Esophagus squamous epithelium (tissue), 5 donors: Measurements from ENCODE around the gene PSMG1. TPM values are rescaled to one million over a fixed set of nuclear protein-coding genes. Genes with fewer than 3 reads are reported as not detected.
A peak's percentile ranks its signal among the peaks of the same experiment; 100 is the strongest.

ENCODE experiments used
- DNase-seq: peaks from one replicate; lab custom pipeline; 2025; lab: John Stamatoyannopoulos, UW
- H3K27ac ChIP-seq, 4 donors: fragments of 200-600 bp; sonication (generic); one replicate each; pipeline ENCODE4 v1.5.1; 2016 to 2019; ENCODE audit warnings: mild to moderate bottlenecking in 1 of 4
- H3K27me3 ChIP-seq, 4 donors: fragments of 200-600 bp; sonication (generic); 1 replicate in 3 of 4; 2 replicates in 1 of 4; pipeline versions ENCODE4 v1.5.1 to v1.6.0; 2017 to 2021; ENCODE audit warnings: antibody characterized with exemption in 1 of 4
- H3K36me3 ChIP-seq, 3 donors: fragments of 200-600 bp; sonication (generic); one replicate each; pipeline ENCODE4 v1.5.1; 2016 to 2019
- H3K4me1 ChIP-seq, 3 donors: fragments of 200-600 bp; sonication (generic); one replicate each; pipeline ENCODE4 v1.5.1; 2017 to 2019
- H3K4me3 ChIP-seq, 4 donors: fragments of 200-600 bp; sonication (generic); 1 replicate in 3 of 4; 2 replicates in 1 of 4; pipeline ENCODE4 v1.5.1; 2016 to 2019; ENCODE audit warnings: mild to moderate bottlenecking in 2 of 4, moderate library complexity in 1 of 4
- H3K9me3 ChIP-seq, 3 donors: fragments of 200-600 bp; sonication (generic); one replicate each; pipeline ENCODE4 v1.5.1; 2016 to 2019
- CTCF ChIP-seq, 6 experiments: fragments of 450-650 bp in 4 of 6; fragments of 200-600 bp in 2 of 6; sonication (generic) in 2 of 6; IDR thresholded peaks; one replicate each; pipeline ENCODE4 v1.5.1; 2016 to 2019; ENCODE audit warnings: antibody characterized with exemption in 6 of 6, mild to moderate bottlenecking in 4 of 6, moderate library complexity in 4 of 6
- POLR2A ChIP-seq, 4 donors: fragments of 450-650 bp; IDR thresholded peaks; one replicate each; pipeline ENCODE4 v1.6.1; 2017; ENCODE audit warnings: antibody characterized with exemption in 4 of 4, mild to moderate bottlenecking in 4 of 4, moderate library complexity in 3 of 4
- WGBS, 2 donors: methylation state at CpG; one replicate each; pipeline ENCODE4 v1.1.5; 2018; 5-methylcytosine and 5-hydroxymethylcytosine counted together
- intact Hi-C: fragments of 100-400 bp; cut with DNase I; formaldehyde crosslinking; loops from one replicate; pipeline ENCODE4 v1.15.0; 2022
- total RNA-seq, 4 donors: library from RNA; depleted of rRNA; stranded (reverse); fragments of >200 nt; gene quantifications; one replicate each; pipeline ENCODE4 v1.1.0, GENCODE V29; 2016
- donor health status: DM: yes; HTN: yes; CAD: no.

PSMG1 gene
- total RNA-seq, 4 donors from 2014 or later: 33.8 to 56.5 (median 45.8) TPM

GRCh38 chr21:39127506-39127905 is 55.7 kb downstream of the PSMG1 start:
- WGBS, 2 donors: 77 to 84% methylated on average over 6 to 8 of the region's 8 CpGs
- H3K9me3 ChIP-seq: peaks cover 0 to 7% (median 0%) of the 10 kb centered on the region in 3 donors
- no peak for DNase-seq
- TF ChIP-seq POLR2A (IDR thresholded peaks at IDR 0.05) (no peak), CTCF (IDR thresholded peaks at IDR 0.05) (no peak)
- no peak overlapping the region for H3K4me3 ChIP-seq
- H3K36me3 ChIP-seq: no peaks in the 10 kb centered on the region
- intact Hi-C loops: loop anchor here (10.0 kb wide), 1 partner anchor 213 kb away; no protein-coding TSS in a partner anchor
- peaks cover 0 to 17% (median 0%) of the 10 kb centered on the region in 3 donors for H3K4me1 ChIP-seq
- H3K27me3 ChIP-seq: no peaks in the 10 kb centered on the region
- H3K27ac ChIP-seq: no peak overlapping the region

GRCh38 chr21:39126486-39126806 is 56.8 kb downstream of the PSMG1 start:
- Histone ChIP-seq H3K36me3 (no peaks in the 10 kb centered on the region), H3K9me3 (peaks cover 0 to 5% (median 0%) of the 10 kb centered on the region in 3 donors), H3K4me3 (no peak overlapping the region), H3K4me1 (peaks cover 0 to 17% (median 0%) of the 10 kb centered on the region in 3 donors), H3K27me3 (no peaks in the 10 kb centered on the region), H3K27ac (peak overlapping the region in 1 of 4 donors; percentile 6)
- intact Hi-C loops: loop anchor here (10.0 kb wide), 1 partner anchor 212 kb away; no protein-coding TSS in a partner anchor
- WGBS, 2 donors: 46 to 63% methylated on average over 2 to 4 of the region's 4 CpGs
- TF ChIP-seq CTCF (IDR thresholded peaks at IDR 0.05) (no peak), POLR2A (IDR thresholded peaks at IDR 0.05) (no peak)
- DNase-seq: no peak

GRCh38 chr21:39125752-39126485 is 57.3 kb downstream of the PSMG1 start:
- Histone ChIP-seq H3K4me3 (no peak overlapping the region), H3K36me3 (no peaks in the 10 kb centered on the region), H3K9me3 (no peaks in the 10 kb centered on the region), H3K27ac (peak overlapping the region in 3 of 4 donors; percentile 6 to 60 (median 49)), H3K27me3 (no peaks in the 10 kb centered on the region), H3K4me1 (peaks cover 0 to 17% (median 0%) of the 10 kb centered on the region in 3 donors)
- DNase-seq: no peak
- intact Hi-C loops: loop anchor here (10.0 kb wide), 1 partner anchor 211 kb away; no protein-coding TSS in a partner anchor
- WGBS, 2 donors: 14 to 19% methylated on average over 6 to 7 of the region's 7 CpGs
- TF ChIP-seq POLR2A (IDR thresholded peaks at IDR 0.05): no peak
- peak; percentile 39 to 73 (median 65) for TF ChIP-seq CTCF (IDR thresholded peaks at IDR 0.05)

Other genes starting within 250 kb of the PSMG1 start
- 10 to 100 TPM; 22.1 to 57.2 (median 26.0) TPM for gene BRWD1, start 130.2 kb upstream of the PSMG1 start, total RNA-seq
- gene HMGN1, start 165.6 kb upstream of the PSMG1 start, total RNA-seq: 100 to 1,000 TPM; 114 to 193 (median 144) TPM